Endodermal cell (in vitro differentiated cells): ENCODE results near the gene C1QTNF1. TPM values are rescaled to one million over a fixed set of nuclear protein-coding genes. Genes with fewer than 3 reads are reported as not detected.
A peak's percentile ranks its signal among the peaks of the same experiment; 100 is the strongest.

ENCODE experiments used
- DNase-seq: peaks from one replicate; pipeline ENCODE4 v3.0.0-alpha.2; 2017
- H3K27ac ChIP-seq: 2 replicates; pipeline ENCODE4 v1.5.1; 2013; ENCODE audit warnings: mild to moderate bottlenecking, low read depth, low read length, moderate library complexity
- H3K27me3 ChIP-seq: 2 replicates; pipeline ENCODE4 v1.6.1; 2013; ENCODE audit warnings: mild to moderate bottlenecking, low read length, moderate library complexity; ENCODE audit not compliant: insufficient read depth, control insufficient read depth, poor library complexity, severe bottlenecking
- H3K36me3 ChIP-seq: 2 replicates; pipeline ENCODE4 v1.7.0; 2013; ENCODE audit warnings: mild to moderate bottlenecking, low read length, moderate library complexity; ENCODE audit not compliant: control insufficient read depth, insufficient read depth
- H3K4me1 ChIP-seq: one replicate; pipeline ENCODE4 v1.7.0; 2013; ENCODE audit warnings: low read length; ENCODE audit not compliant: control insufficient read depth, insufficient read depth
- H3K4me3 ChIP-seq: 2 replicates; pipeline ENCODE4 v1.5.1; 2013; ENCODE audit warnings: mild to moderate bottlenecking, low read length, moderate library complexity
- H3K9ac ChIP-seq: 2 replicates; pipeline ENCODE4 v1.6.1; 2013; ENCODE audit warnings: mild to moderate bottlenecking, low read length, moderate library complexity; ENCODE audit not compliant: poor library complexity, severe bottlenecking; ENCODE audit errors: extremely low read depth
- H3K9me3 ChIP-seq: 2 replicates; pipeline ENCODE4 v1.6.1; 2013; ENCODE audit warnings: mild to moderate bottlenecking, low read length, moderate library complexity; ENCODE audit not compliant: control insufficient read depth
- H3K27ac Mint-ChIP-seq: 2 replicates; pipeline ENCODE4 v1.8.0; 2020; ENCODE audit warnings: mixed read lengths
- H3K27me3 Mint-ChIP-seq: 2 replicates; pipeline ENCODE4 v1.8.0; 2021; ENCODE audit warnings: mild to moderate bottlenecking, mixed read lengths; ENCODE audit not compliant: insufficient read depth
- H3K36me3 Mint-ChIP-seq: 2 replicates; pipeline ENCODE4 v1.8.0; 2020; ENCODE audit warnings: low read depth, mixed read lengths
- H3K4me1 Mint-ChIP-seq: 2 replicates; pipeline ENCODE4 v1.8.0; 2020; ENCODE audit warnings: mixed read lengths
- H3K4me3 Mint-ChIP-seq: 2 replicates; pipeline ENCODE4 v1.8.0; 2020; ENCODE audit warnings: mild to moderate bottlenecking, moderate library complexity, mixed read lengths
- H3K9me3 Mint-ChIP-seq: 2 replicates; pipeline ENCODE4 v1.8.0; 2020; ENCODE audit warnings: mild to moderate bottlenecking, mixed read lengths
- CTCF ChIP-seq: fragments of 200-600 bp; sonication (generic); conservative IDR thresholded peaks from 2 replicates; pipeline ENCODE4 v1.5.0; 2021; ENCODE audit warnings: antibody characterized with exemption, mild to moderate bottlenecking
- WGBS, 2 experiments: methylation state at CpG; one replicate each; pipeline versions ENCODE4 v1.1.5 to v1.1.7; 2013; ENCODE audit warnings: missing lambda C conversion rate in 2 of 2, mixed read lengths in 1 of 2; ENCODE audit not compliant: insufficient coverage in 1 of 2, insufficient read length in 1 of 2; 5-methylcytosine and 5-hydroxymethylcytosine counted together
- total RNA-seq, 2 donors: library from RNA; stranded (reverse); fragmentation: NEBNext Ultra II Directional in 1 of 2; extraction: Animal tissue kit (Norgen Biotek cat#: 25700) in 1 of 2; gene quantifications; 2 replicates in 1 of 2; 3 replicates in 1 of 2; pipeline ENCODE4 v1.2.1, GENCODE V29; 2021

Gene C1QTNF1
- total RNA-seq, 2 donors from 2014 or later: 16.0 to 16.5 TPM

GRCh38 chr17:78981010-78981888 is 42.7 kb upstream of the C1QTNF1 start:
- no peak for DNase-seq
- no peaks in the 10 kb centered on the region for H3K36me3 Mint-ChIP-seq

GRCh38 chr17:78985395-78985794 is 38.6 kb upstream of the C1QTNF1 start:
- DNase-seq: no peak
- Mint-ChIP-seq H3K4me1 (peaks cover 18% of the 10 kb centered on the region), H3K4me3 (no peak overlapping the region), H3K36me3 (peaks cover 12% of the 10 kb centered on the region), H3K27ac (no peak overlapping the region), H3K9me3 (no peaks in the 10 kb centered on the region), H3K27me3 (no peaks in the 10 kb centered on the region)
- Histone ChIP-seq H3K27me3 (no peaks in the 10 kb centered on the region), H3K4me1 (peaks cover 5% of the 10 kb centered on the region), H3K27ac (no peak overlapping the region), H3K4me3 (no peak overlapping the region), H3K9me3 (no peaks in the 10 kb centered on the region), H3K36me3 (peaks cover 5% of the 10 kb centered on the region), H3K9ac (no peak overlapping the region)
- 98 to 100% methylated on average over 4 of the region's 5 CpGs for WGBS, 2 experiments
- TF ChIP-seq CTCF: no peak

More at GRCh38 chr17:78981010-78981888, 42.7 kb upstream of the C1QTNF1 start:
- peaks cover 18% of the 10 kb centered on the region for H3K4me1 Mint-ChIP-seq
- Histone ChIP-seq H3K9me3 (no peaks in the 10 kb centered on the region), H3K27me3 (no peaks in the 10 kb centered on the region), H3K9ac (no peak overlapping the region), H3K4me3 (no peak overlapping the region), H3K36me3 (no peaks in the 10 kb centered on the region), H3K4me1 (peaks cover 4% of the 10 kb centered on the region), H3K27ac (no peak overlapping the region)
- H3K27ac Mint-ChIP-seq: no peak overlapping the region
- H3K9me3 Mint-ChIP-seq: no peaks in the 10 kb centered on the region
- no peak for TF ChIP-seq CTCF
- no peak overlapping the region for H3K4me3 Mint-ChIP-seq
- no peaks in the 10 kb centered on the region for H3K27me3 Mint-ChIP-seq
- WGBS, 2 experiments: 84 to 93% methylated on average over 12 to 16 of the region's 16 CpGs

- 92 to 93% methylated on average over 3 to 5 of the region's 6 CpGs for WGBS, 2 experiments
- peak; percentile 39 for TF ChIP-seq CTCF
- H3K27ac ChIP-seq: no peak overlapping the region
- H3K27me3 ChIP-seq: no peaks in the 10 kb centered on the region
- Mint-ChIP-seq H3K4me3 (peak overlapping the region; percentile 45), H3K27ac (peak overlapping the region; percentile 91), H3K9me3 (no peaks in the 10 kb centered on the region), H3K27me3 (no peaks in the 10 kb centered on the region), H3K36me3 (peaks cover 17% of the 10 kb centered on the region), H3K4me1 (peaks cover 15% of the 10 kb centered on the region)
- H3K9ac ChIP-seq: peak overlapping the region; percentile 48
- no peaks in the 10 kb centered on the region for H3K9me3 ChIP-seq
- peaks cover 5% of the 10 kb centered on the region for H3K4me1 ChIP-seq
- DNase-seq: no peak
- H3K4me3 ChIP-seq: peak overlapping the region; percentile 52
- H3K36me3 ChIP-seq: peaks cover 12% of the 10 kb centered on the region
Observed at GRCh38 chr17:78986048-78986648, 37.8 kb upstream of the C1QTNF1 start.
